ENCODE data around the gene MAL. TPM values are rescaled to one million over a fixed set of nuclear protein-coding genes. Genes with fewer than 3 reads are reported as not detected.
A peak's percentile ranks its signal among the peaks of the same experiment; 100 is the strongest.

MAL gene
- polyA plus RNA-seq, 1 donor from 2014 or later = 10.2 TPM

DNA sequence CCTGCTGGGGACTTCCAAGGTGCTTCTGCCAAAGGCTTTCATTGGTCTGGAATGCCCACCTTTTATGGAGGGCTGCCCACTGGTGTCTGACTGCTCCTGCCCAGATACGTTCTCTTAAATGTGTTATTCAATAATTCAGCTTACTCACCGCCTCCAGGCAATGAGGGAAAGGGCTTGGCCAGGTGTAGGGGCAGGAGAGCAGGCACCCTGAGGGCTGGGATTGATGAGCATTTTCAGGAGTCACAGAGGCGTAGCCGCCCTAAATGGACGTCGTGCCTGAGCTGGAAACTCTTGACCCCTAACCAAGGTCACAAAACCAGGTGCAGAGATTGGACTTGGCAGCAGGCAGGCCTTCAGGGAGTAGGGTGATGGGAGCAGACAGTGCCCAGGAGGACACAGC lies 26.8 kb downstream of the MAL start:
- Mint-ChIP-seq H3K27ac (peak overlapping the region in 1 of 3 donors; percentile 8), H3K27me3 (peaks cover 14% of the 10 kb centered on the region), H3K9me3 (no peaks in the 10 kb centered on the region), H3K4me1 (peaks cover 0 to 7% (median 1%) of the 10 kb centered on the region in 3 donors), H3K36me3 (no peaks in the 10 kb centered on the region), H3K4me3 (no peak overlapping the region)

DNA sequence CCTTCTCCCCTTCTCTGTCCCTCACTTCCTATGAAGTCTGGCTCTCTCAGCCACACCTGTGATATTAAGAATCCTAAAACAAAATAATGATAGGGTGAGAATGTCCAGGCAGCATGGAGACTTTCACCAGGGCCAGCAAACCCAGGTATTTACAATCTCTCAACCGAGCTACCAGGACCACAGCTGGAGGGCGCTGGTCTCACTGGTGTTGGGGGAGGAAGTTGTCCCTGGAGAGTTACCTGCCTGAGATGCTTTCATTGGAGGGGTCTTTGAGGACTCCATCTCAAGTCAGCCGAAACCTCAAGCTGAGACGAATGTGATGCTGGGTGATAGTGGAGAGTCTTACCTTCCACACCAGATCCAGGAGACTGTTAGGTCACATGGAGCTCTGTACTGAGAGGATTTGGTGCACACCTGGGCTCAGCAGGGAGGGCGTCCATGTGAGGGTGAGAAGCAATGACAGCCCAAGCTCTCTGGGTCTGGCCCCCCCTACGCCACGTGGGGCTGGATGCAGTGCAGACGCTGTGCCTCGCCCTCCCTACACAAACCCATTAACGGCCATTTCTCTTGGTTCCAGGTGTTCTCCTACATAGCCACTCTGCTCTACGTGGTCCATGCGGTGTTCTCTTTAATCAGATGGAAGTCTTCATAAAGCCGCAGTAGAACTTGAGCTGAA lies 27.4 kb downstream of the MAL start:
- no peaks in the 10 kb centered on the region for H3K36me3 Mint-ChIP-seq
- no peak overlapping the region for H3K4me3 Mint-ChIP-seq
- H3K27ac Mint-ChIP-seq = no peak overlapping the region
- no peaks in the 10 kb centered on the region for H3K9me3 Mint-ChIP-seq
- H3K4me1 Mint-ChIP-seq = peaks cover 0 to 7% (median 1%) of the 10 kb centered on the region in 3 donors
- H3K27me3 Mint-ChIP-seq = peaks cover 14% of the 10 kb centered on the region

DNA sequence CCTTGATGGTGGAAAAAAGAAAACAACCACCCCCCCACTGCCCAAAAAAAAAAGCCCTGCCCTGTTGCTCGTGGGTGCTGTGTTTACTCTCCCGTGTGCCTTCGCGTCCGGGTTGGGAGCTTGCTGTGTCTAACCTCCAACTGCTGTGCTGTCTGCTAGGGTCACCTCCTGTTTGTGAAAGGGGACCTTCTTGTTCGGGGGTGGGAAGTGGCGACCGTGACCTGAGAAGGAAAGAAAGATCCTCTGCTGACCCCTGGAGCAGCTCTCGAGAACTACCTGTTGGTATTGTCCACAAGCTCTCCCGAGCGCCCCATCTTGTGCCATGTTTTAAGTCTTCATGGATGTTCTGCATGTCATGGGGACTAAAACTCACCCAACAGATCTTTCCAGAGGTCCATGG lies 28.0 kb downstream of the MAL start:
- Mint-ChIP-seq H3K4me1 (peaks cover 0 to 7% (median 1%) of the 10 kb centered on the region in 3 donors), H3K4me3 (no peak overlapping the region)

DNA sequence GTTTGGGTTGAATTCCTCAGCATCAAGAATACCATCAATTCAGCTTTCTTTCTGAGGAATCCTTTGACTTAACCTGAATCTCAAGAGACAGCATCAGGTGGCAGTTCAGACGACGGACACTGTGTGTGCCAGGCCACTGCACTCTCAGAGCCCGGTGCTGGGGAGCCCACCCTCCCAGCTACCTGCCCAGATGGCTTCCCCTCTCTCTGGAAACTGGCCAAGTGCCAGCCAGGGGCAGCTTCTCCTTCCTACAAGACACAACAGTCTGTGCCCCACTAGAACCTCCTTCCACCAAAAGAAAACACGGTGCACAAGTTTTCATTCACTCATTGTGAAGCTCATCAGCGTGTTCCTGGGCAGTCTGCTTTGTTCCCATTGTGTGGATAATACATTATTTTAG lies 28.5 kb downstream of the MAL start:
- Mint-ChIP-seq H3K36me3 (peaks cover under 1% of the 10 kb centered on the region), H3K4me3 (no peak overlapping the region), H3K27me3 (peaks cover 21% of the 10 kb centered on the region), H3K27ac (no peak overlapping the region), H3K9me3 (no peaks in the 10 kb centered on the region), H3K4me1 (peaks cover 0 to 7% (median 1%) of the 10 kb centered on the region in 3 donors)

More for the DNA sequence above, 28.0 kb downstream of the MAL start:
- peaks cover 19% of the 10 kb centered on the region for H3K27me3 Mint-ChIP-seq
- H3K36me3 Mint-ChIP-seq = no peaks in the 10 kb centered on the region
- no peaks in the 10 kb centered on the region for H3K9me3 Mint-ChIP-seq
- H3K27ac Mint-ChIP-seq = peak overlapping the region in 1 of 3 donors; percentile 39

DNA sequence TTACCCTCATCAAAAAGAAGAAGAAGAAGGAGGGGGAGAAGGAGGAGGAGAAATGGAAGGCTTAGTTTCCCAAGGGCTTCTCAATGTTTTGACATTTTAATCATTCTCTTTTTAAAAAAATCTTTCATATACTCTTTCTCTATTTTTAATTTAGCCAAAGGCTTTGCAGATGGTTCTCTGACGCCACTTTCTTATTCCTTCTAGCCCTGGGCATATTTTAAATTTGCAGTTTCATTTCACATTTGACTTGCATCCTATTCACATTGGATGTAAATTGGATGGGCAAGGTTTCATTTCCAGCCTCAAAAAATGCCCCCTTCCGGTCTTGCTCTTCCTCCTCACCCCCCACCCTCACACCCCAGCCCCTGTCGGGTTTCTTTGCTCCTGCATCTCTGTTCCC lies 29.8 kb downstream of the MAL start:
- H3K27ac Mint-ChIP-seq = no peak overlapping the region
- peaks cover 0 to 7% (median 1%) of the 10 kb centered on the region in 3 donors for H3K4me1 Mint-ChIP-seq
- H3K27me3 Mint-ChIP-seq = peaks cover 20% of the 10 kb centered on the region
- H3K9me3 Mint-ChIP-seq = no peaks in the 10 kb centered on the region
- H3K36me3 Mint-ChIP-seq = peaks cover 1% of the 10 kb centered on the region
- peak overlapping the region in 1 of 4 donors; percentile 9 for H3K4me3 Mint-ChIP-seq

DNA sequence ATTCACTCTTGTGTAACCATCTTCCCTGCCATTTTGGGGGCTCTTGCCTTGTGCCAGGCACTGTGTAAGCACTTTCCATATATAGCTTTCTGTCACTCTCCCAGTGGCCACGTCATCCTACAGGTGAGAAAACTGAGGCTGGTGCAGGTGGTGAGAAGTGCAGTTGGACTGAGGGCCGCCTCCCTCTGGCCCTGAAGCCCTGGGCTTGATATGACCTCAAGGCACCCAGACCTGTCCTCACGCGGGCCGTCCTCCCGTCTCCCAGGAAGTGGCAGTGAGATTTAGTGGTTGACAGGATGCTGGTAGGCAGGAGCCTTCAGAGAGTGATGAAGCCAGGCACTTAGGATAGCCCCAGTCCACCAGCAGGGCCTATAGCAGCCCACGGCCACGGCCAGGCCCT lies 30.5 kb downstream of the MAL start:
- Mint-ChIP-seq H3K27me3 (peaks cover 20% of the 10 kb centered on the region), H3K9me3 (no peaks in the 10 kb centered on the region), H3K4me1 (peaks cover 0 to 7% (median 1%) of the 10 kb centered on the region in 3 donors), H3K4me3 (peak overlapping the region in 2 of 4 donors; percentile 9 to 27), H3K27ac (no peak overlapping the region), H3K36me3 (peaks cover 1% of the 10 kb centered on the region)

DNA sequence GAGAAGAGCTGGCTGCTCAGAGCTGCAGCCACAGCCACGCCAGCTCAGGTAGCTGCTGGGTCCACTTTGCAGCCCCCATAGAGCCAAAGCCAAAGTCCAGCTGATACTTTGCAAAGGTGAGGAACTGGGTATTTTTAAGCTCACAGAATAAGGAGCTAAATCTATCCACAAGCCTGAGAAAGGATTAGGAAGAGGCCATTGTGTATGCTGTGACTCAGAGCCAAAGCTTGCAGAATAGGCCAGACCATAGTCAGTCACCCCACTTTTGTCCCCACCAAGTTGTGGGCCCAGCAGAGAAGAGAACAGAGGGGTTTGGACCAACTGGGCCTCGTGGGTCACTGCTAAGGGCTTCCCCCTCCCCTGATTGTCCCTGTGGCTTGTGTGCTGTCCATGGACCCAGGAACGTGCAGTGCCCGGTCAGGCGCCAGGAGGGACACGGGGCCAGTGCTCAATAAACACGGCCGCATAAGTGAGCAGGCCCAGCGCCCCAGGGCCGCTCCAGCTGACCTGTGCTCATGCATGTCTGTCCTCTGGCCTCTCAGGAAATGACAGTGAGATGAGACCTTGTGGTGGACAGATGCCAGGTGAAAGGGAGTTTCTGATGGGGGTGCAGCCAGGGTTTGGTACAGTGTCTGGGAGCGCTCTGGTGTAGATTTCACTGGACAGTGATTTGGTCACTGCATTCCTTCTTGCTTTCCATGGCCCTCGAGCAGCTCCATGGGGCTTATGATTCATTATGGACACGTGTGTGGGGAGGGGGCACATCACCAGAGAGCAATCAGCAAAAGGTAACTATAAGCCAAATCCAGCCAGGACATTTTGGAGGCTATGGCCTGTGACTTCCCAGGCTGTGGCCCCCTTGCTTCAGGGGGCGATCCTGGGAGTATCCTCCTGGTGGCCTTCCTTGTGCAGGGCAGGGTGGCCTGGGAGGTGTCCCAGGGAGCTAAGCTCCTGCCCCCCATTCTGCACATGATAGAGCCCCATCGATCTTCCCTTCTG lies 31.3 kb downstream of the MAL start:
- peaks cover 20% of the 10 kb centered on the region for H3K27me3 Mint-ChIP-seq
- no peak overlapping the region for H3K4me3 Mint-ChIP-seq
- peaks cover 0 to 7% (median 1%) of the 10 kb centered on the region in 3 donors for H3K4me1 Mint-ChIP-seq
- peaks cover 1% of the 10 kb centered on the region for H3K36me3 Mint-ChIP-seq
- H3K9me3 Mint-ChIP-seq = no peaks in the 10 kb centered on the region
- no peak overlapping the region for H3K27ac Mint-ChIP-seq

DNA sequence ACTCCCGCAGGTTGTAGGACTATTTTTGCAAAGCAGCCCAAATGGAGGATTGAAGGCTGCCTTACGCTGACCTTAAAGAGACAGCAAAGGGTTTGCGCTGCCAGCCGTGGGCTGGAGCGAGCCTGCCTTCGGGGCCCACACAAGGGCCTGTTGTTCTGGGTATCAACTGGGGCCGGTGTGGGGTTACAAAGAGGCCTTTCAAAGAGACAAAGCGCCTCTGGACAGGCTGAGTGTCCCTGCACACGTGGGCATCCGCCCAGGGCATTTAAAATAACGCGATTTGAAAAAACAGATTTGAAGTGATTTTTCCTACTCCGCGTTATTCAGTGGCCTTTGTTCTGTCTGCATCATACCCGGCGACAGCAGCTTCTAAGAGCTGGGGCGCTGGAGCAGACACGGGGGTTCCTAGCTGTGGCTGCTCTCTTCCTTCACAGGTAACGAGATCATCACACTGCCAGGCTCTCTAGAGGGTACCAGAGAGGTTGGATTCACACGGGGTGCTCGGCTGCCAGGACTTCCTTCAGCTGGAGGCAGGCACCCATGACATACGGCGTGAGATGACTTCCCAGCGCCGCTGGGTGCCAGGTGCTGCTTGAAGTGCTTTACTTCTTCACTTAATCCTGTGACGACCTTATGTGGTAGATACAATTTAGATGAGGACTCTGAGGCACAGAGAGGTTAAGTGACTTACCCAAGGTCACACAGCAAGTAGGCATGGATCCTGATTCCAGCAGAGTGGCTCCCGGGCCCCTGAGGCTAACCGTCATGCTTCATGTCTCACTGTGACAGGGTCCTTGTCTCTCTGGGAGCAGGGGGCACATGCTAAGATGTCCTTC lies 32.2 kb downstream of the MAL start:
- H3K4me3 Mint-ChIP-seq = no peak overlapping the region
- peaks cover 1% of the 10 kb centered on the region for H3K36me3 Mint-ChIP-seq
- peaks cover 4 to 12% (median 7%) of the 10 kb centered on the region in 3 donors for H3K4me1 Mint-ChIP-seq
- H3K27ac Mint-ChIP-seq = peak overlapping the region in 1 of 3 donors; percentile 35
- no peaks in the 10 kb centered on the region for H3K9me3 Mint-ChIP-seq
- H3K27me3 Mint-ChIP-seq = peaks cover 20% of the 10 kb centered on the region

DNA sequence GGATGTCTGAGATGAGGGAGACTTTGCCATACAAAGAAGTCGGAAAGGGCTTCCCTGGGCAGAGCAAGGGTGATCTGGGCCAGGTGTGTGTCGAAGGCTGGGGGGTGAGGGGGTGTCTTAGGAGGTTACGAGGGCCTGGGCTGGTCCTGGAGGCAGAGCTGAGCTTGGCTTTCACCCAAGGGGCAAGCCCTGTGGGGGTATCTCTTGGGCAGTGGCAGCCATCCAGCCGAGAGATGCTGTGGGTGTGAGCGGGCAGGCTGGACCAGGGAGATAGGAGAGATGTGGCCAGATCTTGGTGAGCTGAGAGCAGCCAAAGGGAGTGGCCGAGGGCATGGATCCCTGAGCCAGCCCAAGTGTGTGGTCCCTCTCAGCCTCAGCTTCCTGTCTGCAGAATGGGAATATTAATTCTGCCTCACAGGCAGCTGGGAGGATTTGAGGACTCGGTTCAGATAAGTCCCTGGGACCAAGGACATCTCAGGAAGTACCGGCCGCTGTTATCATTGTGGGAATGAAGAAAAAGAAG lies 33.0 kb downstream of the MAL start:
- H3K9me3 Mint-ChIP-seq = no peaks in the 10 kb centered on the region
- H3K27ac Mint-ChIP-seq = peak overlapping the region in 1 of 3 donors; percentile 35
- H3K4me3 Mint-ChIP-seq = no peak overlapping the region
- peaks cover 10 to 17% (median 11%) of the 10 kb centered on the region in 3 donors for H3K4me1 Mint-ChIP-seq
- peaks cover 14% of the 10 kb centered on the region for H3K27me3 Mint-ChIP-seq
- H3K36me3 Mint-ChIP-seq = peaks cover 1% of the 10 kb centered on the region

DNA sequence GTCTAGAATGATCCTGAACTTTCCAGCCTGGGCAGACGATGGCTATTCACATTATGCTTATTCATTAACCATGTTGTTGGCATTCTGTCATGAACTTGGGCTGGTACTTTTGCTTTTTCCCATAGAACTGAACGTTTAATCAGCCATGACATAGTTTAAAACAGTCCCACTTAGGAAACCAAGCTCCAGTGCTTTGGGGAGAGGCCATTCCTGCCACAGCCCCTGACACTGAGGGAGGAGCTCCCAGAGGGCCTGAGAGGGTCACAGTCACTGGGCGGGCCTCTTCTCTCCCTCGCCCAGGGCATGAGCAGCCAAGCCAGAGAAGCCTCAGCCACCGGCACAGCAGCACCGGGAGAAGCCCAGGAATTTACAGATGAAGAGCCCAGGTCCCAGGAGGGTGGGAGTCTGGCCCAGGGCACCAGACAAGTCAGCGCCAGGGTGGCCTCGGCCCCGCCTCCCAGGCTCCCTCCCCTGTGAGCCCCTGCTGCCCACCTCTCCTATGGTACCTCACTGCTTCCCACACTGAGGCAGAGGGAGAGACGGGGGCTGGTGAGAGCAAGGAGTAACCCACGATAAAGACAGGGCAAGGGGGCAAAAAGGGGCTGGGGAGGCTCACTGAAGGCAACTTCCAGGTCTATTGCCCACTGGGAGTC lies 33.6 kb downstream of the MAL start:
- Mint-ChIP-seq H3K27ac (no peak overlapping the region), H3K9me3 (no peaks in the 10 kb centered on the region), H3K36me3 (peaks cover 1% of the 10 kb centered on the region), H3K4me3 (no peak overlapping the region), H3K4me1 (peaks cover 14 to 20% (median 16%) of the 10 kb centered on the region in 3 donors), H3K27me3 (peaks cover 16% of the 10 kb centered on the region)

DNA sequence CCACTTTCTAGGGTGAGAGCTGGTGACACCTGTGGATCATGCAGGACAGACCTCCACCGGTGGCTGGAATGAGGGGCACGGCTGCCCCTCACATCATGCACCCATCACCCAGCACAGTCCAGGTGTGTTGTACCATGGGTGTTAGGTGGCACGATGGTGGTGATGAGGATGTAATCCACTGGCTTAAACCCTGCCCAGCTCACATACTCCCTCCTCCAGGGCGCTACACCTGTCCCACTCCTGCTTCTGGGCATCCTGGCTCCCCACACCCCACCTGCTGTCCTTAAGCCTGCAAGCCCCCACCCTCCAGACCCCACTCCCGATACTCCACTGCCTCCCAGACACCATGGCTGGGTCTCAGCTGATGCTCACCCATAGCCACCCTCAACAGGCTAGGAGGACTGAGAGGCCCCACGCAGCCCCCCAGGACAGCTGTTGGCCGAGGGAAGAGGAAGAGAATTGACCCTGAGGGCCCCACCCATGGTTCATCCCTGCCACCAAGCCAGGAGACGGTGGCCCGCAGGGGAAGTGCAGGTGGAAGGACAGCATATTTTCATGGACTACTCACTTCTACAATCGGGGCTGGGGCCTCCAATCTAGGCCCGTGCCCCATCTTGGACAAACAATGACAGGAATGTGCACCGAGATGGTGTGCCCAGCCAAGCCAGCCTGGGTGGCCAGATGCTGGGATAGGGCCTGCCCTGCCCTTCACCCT lies 34.3 kb downstream of the MAL start:
- Mint-ChIP-seq H3K27me3 (peaks cover 20% of the 10 kb centered on the region), H3K4me3 (no peak overlapping the region), H3K36me3 (peaks cover 1% of the 10 kb centered on the region), H3K9me3 (no peaks in the 10 kb centered on the region), H3K27ac (no peak overlapping the region), H3K4me1 (peaks cover 14 to 20% (median 16%) of the 10 kb centered on the region in 3 donors)

DNA sequence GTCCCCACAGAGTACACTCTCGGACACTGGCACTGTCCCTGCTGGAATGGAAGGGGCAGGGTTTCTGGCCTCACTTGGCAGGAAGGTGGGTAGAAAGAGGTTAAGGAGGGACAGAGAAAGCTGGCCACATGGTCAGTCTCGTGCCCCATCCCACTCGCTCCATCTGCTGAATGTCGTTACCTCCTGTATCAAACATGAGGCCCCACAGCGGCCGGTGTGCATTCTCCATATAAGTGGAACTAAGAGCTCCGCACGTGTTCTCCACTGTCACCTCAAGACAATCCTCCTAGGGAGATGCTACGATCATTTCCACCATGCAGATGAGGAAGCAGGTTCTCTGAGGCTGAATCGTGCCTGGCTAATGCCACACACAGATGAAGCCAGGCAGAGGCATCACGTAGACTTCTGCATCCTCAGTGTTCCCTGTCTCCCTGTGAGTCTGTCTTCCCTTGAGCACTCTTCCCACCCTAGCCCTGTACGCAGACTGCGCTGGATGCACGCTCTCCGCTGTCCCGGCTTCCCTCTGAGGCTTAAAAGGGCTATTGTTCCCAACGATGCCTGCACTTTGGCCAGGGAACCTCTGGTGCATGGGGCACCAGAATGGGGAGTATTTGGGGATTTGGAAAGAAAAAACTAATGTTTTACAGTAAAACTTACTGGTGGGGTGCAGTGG lies 35.1 kb downstream of the MAL start:
- H3K36me3 Mint-ChIP-seq = peaks cover 1% of the 10 kb centered on the region
- H3K9me3 Mint-ChIP-seq = no peaks in the 10 kb centered on the region
- peaks cover 20% of the 10 kb centered on the region for H3K27me3 Mint-ChIP-seq
- H3K4me1 Mint-ChIP-seq = peaks cover 13 to 17% (median 16%) of the 10 kb centered on the region in 3 donors
- no peak overlapping the region for H3K27ac Mint-ChIP-seq
- H3K4me3 Mint-ChIP-seq = no peak overlapping the region

DNA sequence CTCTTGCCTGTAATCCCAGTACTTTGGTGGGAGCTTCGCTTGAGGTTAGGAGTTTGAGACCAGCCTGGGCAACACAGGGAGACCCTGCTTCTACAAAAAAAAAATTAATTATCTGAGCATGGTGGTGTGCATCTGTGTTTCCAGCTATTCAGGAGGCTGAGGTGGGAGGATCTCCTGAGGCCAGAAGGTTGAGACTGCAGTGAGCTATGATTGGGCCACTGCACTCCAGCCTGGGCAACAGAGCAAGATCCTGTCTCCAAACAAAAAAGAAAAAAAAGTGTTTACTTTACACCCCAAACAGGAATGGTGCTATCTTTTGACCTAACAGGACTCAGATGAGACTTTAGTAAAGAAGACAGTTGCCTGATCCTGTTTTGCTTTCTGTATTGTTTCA lies 35.6 kb downstream of the MAL start:
- Mint-ChIP-seq H3K27ac (no peak overlapping the region), H3K4me3 (no peak overlapping the region)

More for the DNA sequence above, 35.6 kb downstream of the MAL start:
- Mint-ChIP-seq H3K4me1 (peaks cover 13 to 17% (median 16%) of the 10 kb centered on the region in 3 donors), H3K9me3 (no peaks in the 10 kb centered on the region), H3K36me3 (peaks cover 1% of the 10 kb centered on the region), H3K27me3 (peaks cover 15% of the 10 kb centered on the region)
